H9 (cell line): ENCODE data around the gene TEKT4. TPM values are rescaled to one million over a fixed set of nuclear protein-coding genes. Genes with fewer than 3 reads are reported as not detected.

Source experiments
- DNase-seq: peaks from one replicate; pipeline ENCODE4 v3.0.0-alpha.2; 2017
- H2AFZ ChIP-seq: one replicate; pipeline ENCODE4 v1.6.1; 2013; ENCODE audit warnings: mild to moderate bottlenecking, low read length, control low read depth, moderate library complexity
- H2AK5ac ChIP-seq: 2 replicates; pipeline ENCODE4 v1.6.1; 2013; ENCODE audit warnings: low read length, control low read depth, mixed read lengths; ENCODE audit not compliant: insufficient read length
- H2BK120ac ChIP-seq: one replicate; pipeline ENCODE4 v1.6.1; 2013; ENCODE audit warnings: low read depth, mild to moderate bottlenecking, low read length, control low read depth, inconsistent platforms; ENCODE audit not compliant: poor library complexity, severe bottlenecking
- H2BK12ac ChIP-seq: 2 replicates; pipeline ENCODE4 v1.6.1; 2013; ENCODE audit warnings: low read length, control low read depth, mixed read lengths, low read depth; ENCODE audit not compliant: insufficient read length
- H2BK15ac ChIP-seq: 2 replicates; pipeline ENCODE4 v1.6.1; 2013; ENCODE audit warnings: low read depth, low read length, control low read depth
- H2BK20ac ChIP-seq: one replicate; pipeline ENCODE4 v1.6.1; 2013; ENCODE audit warnings: low read depth, mild to moderate bottlenecking, low read length, control low read depth, inconsistent platforms; ENCODE audit not compliant: poor library complexity, severe bottlenecking
- H2BK5ac ChIP-seq: 2 replicates; pipeline ENCODE4 v1.6.1; 2013; ENCODE audit warnings: low read length, control low read depth, mixed read lengths; ENCODE audit not compliant: insufficient read length
- H3K14ac ChIP-seq: 2 replicates; pipeline ENCODE4 v1.6.1; 2013; ENCODE audit warnings: low read length, control low read depth; ENCODE audit not compliant: insufficient read depth
- H3K18ac ChIP-seq: 2 replicates; pipeline ENCODE4 v1.6.1; 2013; ENCODE audit warnings: low read depth, mild to moderate bottlenecking, mixed read lengths, low read length, control low read depth; ENCODE audit not compliant: insufficient read length
- H3K23ac ChIP-seq: 2 replicates; pipeline ENCODE4 v1.6.1; 2013; ENCODE audit warnings: low read length, control low read depth, mixed read lengths, low read depth; ENCODE audit not compliant: insufficient read length
- H3K23me2 ChIP-seq: 2 replicates; pipeline ENCODE4 v1.6.1; 2013; ENCODE audit warnings: low read depth, mild to moderate bottlenecking, mixed read lengths, low read length, control low read depth; ENCODE audit not compliant: insufficient read length, poor library complexity, severe bottlenecking
- H3K27ac ChIP-seq: 2 replicates; pipeline ENCODE4 v1.5.1; 2013; ENCODE audit warnings: low read length, control low read depth, mixed read lengths, low read depth; ENCODE audit not compliant: insufficient read length
- H3K27me3 ChIP-seq: 2 replicates; pipeline ENCODE4 v1.6.1; 2013; ENCODE audit warnings: low read length, control low read depth, inconsistent platforms; ENCODE audit not compliant: insufficient read depth
- H3K4ac ChIP-seq: 2 replicates; pipeline ENCODE4 v1.6.1; 2013; ENCODE audit warnings: low read depth, mild to moderate bottlenecking, control low read depth, inconsistent platforms, low read length, moderate library complexity
- H3K4me1 ChIP-seq: 2 replicates; pipeline ENCODE4 v1.6.1; 2013; ENCODE audit warnings: low read length, control low read depth, inconsistent platforms; ENCODE audit not compliant: insufficient read depth
- H3K4me2 ChIP-seq: 2 replicates; pipeline ENCODE4 v1.6.1; 2013; ENCODE audit warnings: low read length, control low read depth, mixed read lengths; ENCODE audit not compliant: insufficient read length, insufficient read depth
- H3K56ac ChIP-seq: 2 replicates; pipeline ENCODE4 v1.6.1; 2013; ENCODE audit warnings: low read depth, mild to moderate bottlenecking, mixed read lengths, low read length, control low read depth; ENCODE audit not compliant: insufficient read length
- H3K79me1 ChIP-seq: 2 replicates; pipeline ENCODE4 v1.6.1; 2013; ENCODE audit warnings: low read depth, mild to moderate bottlenecking, moderate library complexity, low read length, control low read depth, inconsistent platforms; ENCODE audit not compliant: insufficient read depth, poor library complexity, severe bottlenecking
- H3K79me2 ChIP-seq: 2 replicates; pipeline ENCODE4 v1.6.1; 2013; ENCODE audit warnings: low read length, control low read depth, inconsistent platforms; ENCODE audit not compliant: insufficient read depth
- H3K9ac ChIP-seq: 2 replicates; pipeline ENCODE4 v1.6.1; 2013; ENCODE audit warnings: low read length, control low read depth, mixed read lengths; ENCODE audit not compliant: insufficient read length; ENCODE audit errors: extremely low read depth
- H3K9me3 ChIP-seq: one replicate; pipeline ENCODE4 v1.6.1; 2013; ENCODE audit warnings: low read depth, low read length, inconsistent platforms; ENCODE audit not compliant: control insufficient read depth
- H3T11ph ChIP-seq: one replicate; pipeline ENCODE4 v1.6.1; 2013; ENCODE audit warnings: mild to moderate bottlenecking, low read length, control low read depth, inconsistent platforms
- H4K20me1 ChIP-seq: one replicate; pipeline ENCODE4 v1.6.1; 2013; ENCODE audit not compliant: control insufficient read depth, insufficient read length, insufficient read depth
- H4K5ac ChIP-seq: 2 replicates; pipeline ENCODE4 v1.6.1; 2013; ENCODE audit warnings: low read depth, mild to moderate bottlenecking, mixed read lengths, low read length, control low read depth; ENCODE audit not compliant: insufficient read length
- H4K8ac ChIP-seq: replicated peaks from 2 replicates; pipeline ENCODE4 v1.6.1; 2013; ENCODE audit warnings: low read length, control low read depth, mixed read lengths, low read depth; ENCODE audit not compliant: insufficient read length
- H4K91ac ChIP-seq: 2 replicates; pipeline ENCODE4 v1.6.1; 2013; ENCODE audit warnings: low read depth, mild to moderate bottlenecking, moderate library complexity, mixed read lengths, low read length, control low read depth; ENCODE audit not compliant: insufficient read length
- H3K27ac Mint-ChIP-seq, 3 experiments: 2 replicates in 2 of 3; 3 replicates in 1 of 3; pipeline ENCODE4 v1.8.0; 2020 to 2021; ENCODE audit warnings: mixed read lengths in 3 of 3, mild to moderate bottlenecking in 1 of 3, moderate library complexity in 1 of 3
- H3K27me3 Mint-ChIP-seq: 2 replicates; pipeline ENCODE4 v1.8.0; 2021; ENCODE audit warnings: low read depth, mild to moderate bottlenecking, moderate library complexity, mixed read lengths
- H3K36me3 Mint-ChIP-seq, 3 experiments: 2 replicates in 2 of 3; 3 replicates in 1 of 3; pipeline ENCODE4 v1.8.0; 2020 to 2021; ENCODE audit warnings: low read depth in 3 of 3, mixed read lengths in 3 of 3; ENCODE audit not compliant: insufficient read depth in 1 of 3
- H3K4me1 Mint-ChIP-seq, 2 experiments: 2 replicates each; pipeline ENCODE4 v1.8.0; 2020; ENCODE audit warnings: mixed read lengths in 2 of 2
- H3K4me3 Mint-ChIP-seq, 2 experiments: 2 replicates in 1 of 2; 3 replicates in 1 of 2; pipeline ENCODE4 v1.8.0; 2020 to 2021; ENCODE audit warnings: mild to moderate bottlenecking in 2 of 2, mixed read lengths in 2 of 2, moderate library complexity in 1 of 2
- H3K9me3 Mint-ChIP-seq, 2 experiments: 2 replicates in 1 of 2; 3 replicates in 1 of 2; pipeline ENCODE4 v1.8.0; 2020; ENCODE audit warnings: mild to moderate bottlenecking in 2 of 2, mixed read lengths in 2 of 2, moderate library complexity in 1 of 2
- CTCF ChIP-seq: fragments of 200-600 bp; sonication (generic); conservative IDR thresholded peaks from 3 replicates; pipeline ENCODE4 v1.8.0; 2021; ENCODE audit warnings: antibody characterized with exemption, mild to moderate bottlenecking
- WGBS: extraction: QIAGEN DNeasy Blood & Tissue Kit; methylation state at CpG from one replicate; pipeline ENCODE4 v1.1.7; 2013; ENCODE audit warnings: missing lambda C conversion rate, low lambda C conversion rate, mixed read lengths; ENCODE audit not compliant: insufficient read length; ENCODE audit errors: extremely low coverage; 5-methylcytosine and 5-hydroxymethylcytosine counted together
- total RNA-seq: library from RNA; stranded (reverse); gene quantifications from 2 replicates; pipeline ENCODE4 v1.2.1, GENCODE V29; 2021

TEKT4 gene
- total RNA-seq, 1 experiment from 2014 or later: not detected

- Histone ChIP-seq H3K27me3 (peaks cover 11% of the 10 kb centered on the region; the same call in 1 of the 2 replicates), H3K79me1 (no peaks in the 10 kb centered on the region), H3K18ac (no peak overlapping the region), H4K91ac (no peak overlapping the region), H2BK15ac (no peak overlapping the region), H2BK120ac (no peak overlapping the region), H3K4me2 (peak overlapping the region; percentile 39), H3K56ac (no peak overlapping the region), H3T11ph (no peak overlapping the region), H2AFZ (no peak overlapping the region), H3K9me3 (no peaks in the 10 kb centered on the region), H3K14ac (no peak overlapping the region), H3K9ac (no peak overlapping the region), H2BK20ac (no peak overlapping the region), H2AK5ac (no peak overlapping the region), H4K8ac (no peak overlapping the region), H3K23ac (no peak overlapping the region), H3K79me2 (no peaks in the 10 kb centered on the region), H2BK12ac (no peak overlapping the region), H3K4me1 (no peaks in the 10 kb centered on the region; the same call in 1 of the 2 replicates), H3K27ac (no peak overlapping the region), H3K23me2 (no peaks in the 10 kb centered on the region), H3K4ac (no peak overlapping the region), H4K5ac (no peak overlapping the region), H4K20me1 (no peaks in the 10 kb centered on the region), H2BK5ac (no peak overlapping the region)
- Mint-ChIP-seq H3K9me3 (no peaks in the 10 kb centered on the region), H3K4me3 (no peak overlapping the region; a peak in 1 of 5 replicates), H3K36me3 (no peaks in the 10 kb centered on the region; a peak in 1 of 7 replicates), H3K27me3 (peaks cover 80% of the 10 kb centered on the region), H3K27ac (no peak overlapping the region), H3K4me1 (peaks cover 0 to 5% of the 10 kb centered on the region in 2 experiments; a peak in 2 of 4 replicates)
- no CpG with 5 or more reads among the region's 22 CpGs for WGBS
- no peak for DNase-seq
- TF ChIP-seq CTCF: no peak
These were observed 1.4 kb upstream of the TEKT4 start for GRCh38 chr2:94869552-94870439.
